Lower leg skin (tissue), 3 donors: ENCODE results near the gene USP35.

Experiments
- POLR2A ChIP-seq, 2 donors: fragments of 450-650 bp; IDR thresholded peaks; one replicate each; pipeline ENCODE4 v1.6.1; 2016 to 2017; ENCODE audit warnings: antibody characterized with exemption in 2 of 2, mild to moderate bottlenecking in 1 of 2, moderate library complexity in 1 of 2
- TF ChIP-seq, protein P1 (sequence below), 3 donors: fragments of 450-650 bp; IDR thresholded peaks; one replicate each; pipeline ENCODE4 v1.5.1; 2016; ENCODE audit warnings: antibody characterized with exemption in 3 of 3, mild to moderate bottlenecking in 3 of 3, moderate library complexity in 2 of 3

DNA sequence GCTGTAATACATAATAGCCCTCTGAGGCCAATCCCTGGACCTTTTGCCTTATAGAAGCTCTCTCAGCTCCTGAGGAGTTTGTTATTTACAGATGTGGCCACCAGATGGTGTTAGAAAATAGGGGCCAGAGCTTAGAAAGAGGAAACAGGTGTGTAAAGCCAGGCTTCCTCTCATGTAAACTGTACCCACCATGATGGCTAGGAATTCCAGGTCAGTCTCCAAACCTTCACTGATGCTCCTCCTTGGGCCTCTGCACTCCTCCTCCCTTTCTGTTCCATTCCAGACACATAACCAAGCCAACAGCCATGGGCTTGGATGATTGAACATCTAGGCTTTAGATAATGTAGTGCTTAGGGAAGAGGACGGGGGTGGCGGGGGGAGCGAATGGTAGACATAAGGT, 39.7 kb downstream of the USP35 start:
- TF ChIP-seq, protein P1, sequence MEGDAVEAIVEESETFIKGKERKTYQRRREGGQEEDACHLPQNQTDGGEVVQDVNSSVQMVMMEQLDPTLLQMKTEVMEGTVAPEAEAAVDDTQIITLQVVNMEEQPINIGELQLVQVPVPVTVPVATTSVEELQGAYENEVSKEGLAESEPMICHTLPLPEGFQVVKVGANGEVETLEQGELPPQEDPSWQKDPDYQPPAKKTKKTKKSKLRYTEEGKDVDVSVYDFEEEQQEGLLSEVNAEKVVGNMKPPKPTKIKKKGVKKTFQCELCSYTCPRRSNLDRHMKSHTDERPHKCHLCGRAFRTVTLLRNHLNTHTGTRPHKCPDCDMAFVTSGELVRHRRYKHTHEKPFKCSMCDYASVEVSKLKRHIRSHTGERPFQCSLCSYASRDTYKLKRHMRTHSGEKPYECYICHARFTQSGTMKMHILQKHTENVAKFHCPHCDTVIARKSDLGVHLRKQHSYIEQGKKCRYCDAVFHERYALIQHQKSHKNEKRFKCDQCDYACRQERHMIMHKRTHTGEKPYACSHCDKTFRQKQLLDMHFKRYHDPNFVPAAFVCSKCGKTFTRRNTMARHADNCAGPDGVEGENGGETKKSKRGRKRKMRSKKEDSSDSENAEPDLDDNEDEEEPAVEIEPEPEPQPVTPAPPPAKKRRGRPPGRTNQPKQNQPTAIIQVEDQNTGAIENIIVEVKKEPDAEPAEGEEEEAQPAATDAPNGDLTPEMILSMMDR (IDR thresholded peaks at IDR 0.05): no peak
- TF ChIP-seq POLR2A (IDR thresholded peaks at IDR 0.05): no peak
